GM12878 (cell line): ENCODE data around the gene NGB. TPM values are rescaled to one million over a fixed set of nuclear protein-coding genes. Genes with fewer than 3 reads are reported as not detected.

ENCODE experiments used
- ATAC-seq: fragments of 200-7000 bp; cut with Tn5 transposase; 3 replicates; pipeline ENCODE4 v1.9.1; 2020; ENCODE audit warnings: mild to moderate bottlenecking, moderate library complexity
- BruUV-seq: library from RNA; stranded (reverse); fragments of 400-500 nt; replicated peaks from 2 replicates; lab custom pipeline; 2021; lab: Mats Ljungman, UMichigan
- CTCF ChIA-PET: fragments of 300-600 bp; sonication (Branson Sonifier 250); formaldehyde crosslinking; extraction: SDS; loops from one replicate; lab custom pipeline; 2021; ENCODE audit warnings: inconsistent platforms; lab: Yijun Ruan, JAX
- POLR2A ChIA-PET: fragments of 350-600 bp; formaldehyde crosslinking; extraction: SDS; loops from one replicate; lab custom pipeline; 2021; ENCODE audit warnings: inconsistent platforms; lab: Charles Lee
- RAD21 ChIA-PET: fragments of 300-600 bp; sonication (Branson Sonifier 250); formaldehyde crosslinking; loops from one replicate; lab custom pipeline; 2023; ENCODE audit warnings: antibody characterized with exemption; ENCODE audit not compliant: unreplicated experiment; lab: Charles Lee
- SMC1A ChIA-PET: fragments of 300-600 bp; sonication (Branson Sonifier 250); formaldehyde crosslinking; loops from one replicate; lab custom pipeline; 2023; ENCODE audit not compliant: unreplicated experiment, uncharacterized antibody; lab: Charles Lee
- DNase-seq: peaks from one replicate; pipeline ENCODE4 v3.0.0-alpha.2; 2011; ENCODE audit warnings: low read depth, low spot score
- FAIRE-seq: peaks from 3 replicates; lab custom pipeline; 2011; peaks lifted over from hg19 to GRCh38; lab: Jason Lieb, UNC
- H2AFZ ChIP-seq: 2 replicates; pipeline ENCODE4 v1.6.0; 2011; ENCODE audit warnings: low read depth, low read length, control low read depth; ENCODE audit not compliant: control insufficient read depth
- H3K27ac ChIP-seq: 2 replicates; pipeline ENCODE4 v1.5.1; 2011; ENCODE audit warnings: control low read depth; ENCODE audit not compliant: control insufficient read depth, insufficient read depth
- H3K27me3 ChIP-seq, 2 experiments: replicated peaks in 1 of 2; 2 replicates each; pipeline versions ENCODE4 v1.6.0 to v1.6.1; 2011; ENCODE audit warnings: low read length in 1 of 2; ENCODE audit not compliant: control insufficient read depth in 2 of 2, insufficient read depth in 2 of 2
- H3K36me3 ChIP-seq, 2 experiments: 2 replicates each; pipeline ENCODE4 v1.5.1; 2011; ENCODE audit warnings: low read length in 1 of 2; ENCODE audit not compliant: control insufficient read depth in 2 of 2, insufficient read depth in 2 of 2
- H3K4me1 ChIP-seq: 2 replicates; pipeline ENCODE4 v1.6.1; 2011; ENCODE audit warnings: mild to moderate bottlenecking, low read length, moderate library complexity, mixed read lengths; ENCODE audit not compliant: control insufficient read depth, insufficient read depth
- H3K4me2 ChIP-seq: 2 replicates; pipeline ENCODE4 v1.6.0; 2011; ENCODE audit warnings: control low read depth; ENCODE audit not compliant: control insufficient read depth, insufficient read depth
- H3K4me3 ChIP-seq: fragments of 200-600 bp; sonication (generic); 2 replicates; pipeline ENCODE4 v1.5.1; 2016
- H3K79me2 ChIP-seq: 2 replicates; pipeline ENCODE4 v1.6.0; 2011; ENCODE audit warnings: low read length; ENCODE audit not compliant: control insufficient read depth, insufficient read depth
- H3K9ac ChIP-seq: 2 replicates; pipeline ENCODE4 v1.8.0; 2011; ENCODE audit warnings: low read length, control low read depth, mixed read lengths; ENCODE audit not compliant: control insufficient read depth, insufficient read depth
- H3K9me3 ChIP-seq: replicated peaks from 3 replicates; pipeline ENCODE4 v1.5.1; 2011; ENCODE audit warnings: mild to moderate bottlenecking, low read length; ENCODE audit not compliant: control insufficient read depth, insufficient read depth
- H4K20me1 ChIP-seq: 2 replicates; pipeline ENCODE4 v1.6.0; 2011; ENCODE audit not compliant: control insufficient read depth, insufficient read depth
- CHD2 ChIP-seq: IDR thresholded peaks from 2 replicates; pipeline ENCODE4 v1.6.1; 2011; ENCODE audit warnings: low read depth, low read length, improper control_type of control experiment, borderline replicate concordance
- E4F1 ChIP-seq: fragments of 450-650 bp; IDR thresholded peaks from 2 replicates; pipeline ENCODE4 v1.6.1; 2018; ENCODE audit warnings: borderline replicate concordance, mild to moderate bottlenecking; ENCODE audit not compliant: partially characterized antibody
- ESRRA ChIP-seq: IDR thresholded peaks from 2 replicates; pipeline ENCODE4 v1.6.1; 2012; ENCODE audit warnings: mild to moderate bottlenecking, low read length, improper control_type of control experiment
- FOXK2 ChIP-seq: fragments of 450-650 bp; IDR thresholded peaks from 2 replicates; pipeline ENCODE4 v1.6.1; 2017; ENCODE audit warnings: mild to moderate bottlenecking, moderate library complexity
- IRF4 ChIP-seq: IDR thresholded peaks from 2 replicates; pipeline ENCODE4 v1.6.1; 2011; ENCODE audit warnings: low read depth, low read length
- MTA2 ChIP-seq: fragments of 450-650 bp; IDR thresholded peaks from 2 replicates; pipeline ENCODE4 v1.6.1; 2016; ENCODE audit warnings: low read depth, mild to moderate bottlenecking, moderate library complexity
- MTA3 ChIP-seq: IDR thresholded peaks from 2 replicates; pipeline ENCODE4 v1.6.1; 2012; ENCODE audit warnings: low read length, inconsistent platforms, borderline replicate concordance
- RAD51 ChIP-seq: fragments of 450-650 bp; IDR thresholded peaks from 2 replicates; pipeline ENCODE4 v1.6.1; 2016; ENCODE audit warnings: moderate library complexity, mild to moderate bottlenecking, inconsistent platforms
- SKIL ChIP-seq: fragments of 450-650 bp; IDR thresholded peaks from 2 replicates; pipeline ENCODE4 v1.6.1; 2017; ENCODE audit warnings: mild to moderate bottlenecking, low read depth, inconsistent platforms; ENCODE audit not compliant: poor library complexity, severe bottlenecking
- SUPT20H ChIP-seq: IDR thresholded peaks from 2 replicates; pipeline ENCODE4 v1.6.1; 2011; ENCODE audit warnings: low read depth, mild to moderate bottlenecking, low read length, moderate library complexity, borderline replicate concordance; ENCODE audit not compliant: control insufficient read depth
- USF1 ChIP-seq: IDR thresholded peaks from 2 replicates; pipeline ENCODE4 v1.6.1; 2011; ENCODE audit warnings: borderline replicate concordance, low read depth, mild to moderate bottlenecking, moderate library complexity, mixed read lengths, low read length; ENCODE audit not compliant: insufficient read depth; ENCODE audit errors: extremely low read length
- YY1 ChIP-seq: IDR thresholded peaks from 2 replicates; pipeline ENCODE4 v1.6.1; 2011; ENCODE audit warnings: low read depth, mild to moderate bottlenecking, low read length
- ZBTB40 ChIP-seq: fragments of 450-650 bp; IDR thresholded peaks from 2 replicates; pipeline ENCODE4 v1.6.1; 2016; ENCODE audit warnings: mild to moderate bottlenecking, moderate library complexity, borderline replicate concordance
- WGBS: methylation state at CpG from one replicate; pipeline ENCODE4 v1.1.6; 2016; ENCODE audit warnings: low lambda C conversion rate; ENCODE audit not compliant: insufficient replicate concordance, insufficient coverage; ENCODE audit errors: missing lambda C conversion rate; 5-methylcytosine and 5-hydroxymethylcytosine counted together
- in situ Hi-C: fragments of 300-500 bp; cut with MboI; formaldehyde crosslinking; loops from 9 replicates; pipeline ENCODE4 v1.14.3; 2018; ENCODE audit warnings: mixed read lengths
- intact Hi-C: fragments of 100-400 bp; cut with micrococcal nuclease; formaldehyde crosslinking; loops from one replicate; pipeline ENCODE4 v1.14.2; 2022; ENCODE audit not compliant: unreplicated experiment
- polyA plus RNA-seq, 11 experiments: library from polyadenylated mRNA; depleted of rRNA in 4 of 11; unstranded in 6 of 11; stranded (reverse) in 5 of 11; fragments of >200 nt; fragmentation: Nextera tagmentation in 4 of 11; fragmentation: Illumina TruSeq in 1 of 11; extraction: Ambion mirVana in 4 of 11; extraction: Trizol in 1 of 11; gene quantifications; 1 replicate in 1 of 11; 2 replicates in 10 of 11; pipeline versions ENCODE4 v1.2.1 to v1.2.3, GENCODE V29; 2011 to 2016; ENCODE audit warnings: inconsistent platforms in 2 of 11, missing spikeins in 2 of 11, low read depth in 1 of 11
- total RNA-seq, 4 experiments: library from RNA; depleted of rRNA in 3 of 4; stranded (reverse); fragments of >200 nt in 3 of 4; fragmentation: Illumina TruSeq in 1 of 4; extraction: Trizol in 1 of 4; gene quantifications; 2 replicates each; pipeline versions ENCODE4 v1.2.1 to v1.2.3, GENCODE V29; 2013 to 2021

Gene NGB
- total and polyA plus RNA-seq, 10 of the 15 experiments (the other 5 are each of a cell fraction or from before 2014, with no cell fraction given), result 0.19 TPM; not detected in 9

GRCh38 chr14:77275601-77276017, 4.6 kb upstream of the NGB start (continued):
- TF ChIP-seq SKIL (no peak), ESRRA (no peak), YY1 (no peak), USF1 (no peak), SUPT20H (no peak), RAD51 (no peak), FOXK2 (no peak), MTA3 (no peak)

GRCh38 chr14:77275041-77275580, 4.1 kb upstream of the NGB start:
- ChIA-PET SMC1A (no interaction called here), POLR2A (no interaction called here), CTCF (no interaction called here), RAD21 (no interaction called here)
- no peak overlapping the region for H2AFZ ChIP-seq
- no peak overlapping the region for H3K4me3 ChIP-seq
- H3K9ac ChIP-seq, result no peak overlapping the region
- H3K27ac ChIP-seq, result no peak overlapping the region
- no peaks in the 10 kb centered on the region for H3K9me3 ChIP-seq
- BruUV-seq, result no TSS peak
- 47% methylated on average over 5 of the region's 5 CpGs for WGBS
- no peaks in the 10 kb centered on the region for H4K20me1 ChIP-seq
- no peak for ATAC-seq
- H3K36me3 ChIP-seq, result peaks cover 0 to 1% of the 10 kb centered on the region in 2 experiments; a peak in 2 of 4 replicates
- H3K27me3 ChIP-seq, result peaks cover 0 to 3% of the 10 kb centered on the region in 2 experiments; a peak in 2 of 4 replicates
- no peak for FAIRE-seq
- H3K4me1 ChIP-seq, result no peaks in the 10 kb centered on the region
- intact Hi-C loops, result no loop called here
- no peaks in the 10 kb centered on the region for H3K79me2 ChIP-seq
- no peak for DNase-seq
- H3K4me2 ChIP-seq, result no peak overlapping the region
- in situ Hi-C loops, result no loop called here
- no peak for TF ChIP-seq E4F1
- no peak for TF ChIP-seq IRF4
- no peak for TF ChIP-seq ZBTB40
- TF ChIP-seq FOXK2, result no peak
- no peak for TF ChIP-seq CHD2
- no peak for TF ChIP-seq MTA2
